HepG2 (cell line): ENCODE data around the gene ZNF747. TPM values are rescaled to one million over a fixed set of nuclear protein-coding genes. Genes with fewer than 3 reads are reported as not detected.

Experiments
- ATF1 ChIP-seq: IDR thresholded peaks from 2 replicates; pipeline ENCODE4 v1.6.1; 2016; ENCODE audit warnings: mild to moderate bottlenecking, control low read depth
- BCL6 ChIP-seq: IDR thresholded peaks from 2 replicates; pipeline ENCODE4 v1.6.1; 2016; ENCODE audit warnings: missing genetic modification reagents, missing compliant biosample characterization
- CBX1 ChIP-seq: IDR thresholded peaks from one replicate; pipeline ENCODE4 v1.6.1; 2016; ENCODE audit warnings: antibody characterized with exemption, low read depth
- CC2D1A ChIP-seq: sonication (generic); formaldehyde crosslinking; IDR thresholded peaks from 2 replicates; pipeline ENCODE4 v1.8.1; 2023; ENCODE audit warnings: mild to moderate bottlenecking, missing genetic modification reagents
- GATA4 ChIP-seq: sonication (generic); IDR thresholded peaks from 2 replicates; pipeline ENCODE4 v1.6.1; 2016; ENCODE audit warnings: antibody characterized with exemption, low read depth, borderline replicate concordance
- IKZF4 ChIP-seq: sonication (generic); formaldehyde crosslinking; IDR thresholded peaks from 2 replicates; pipeline ENCODE4 v1.5.1; 2020; ENCODE audit warnings: borderline replicate concordance, mild to moderate bottlenecking, low read depth, missing genetic modification reagents; ENCODE audit errors: not compliant biosample characterization
- KDM5A ChIP-seq: fragments of 200-600 bp; sonication (generic); IDR thresholded peaks from 2 replicates; pipeline ENCODE4 v1.7.0; 2018; ENCODE audit warnings: antibody characterized with exemption, mild to moderate bottlenecking, low read length, borderline replicate concordance
- KDM6A ChIP-seq: IDR thresholded peaks from 2 replicates; pipeline ENCODE4 v1.6.1; 2016; ENCODE audit warnings: low read depth
- NFYB ChIP-seq: sonication (generic); formaldehyde crosslinking; IDR thresholded peaks from 2 replicates; pipeline ENCODE4 v1.4.0; 2020; ENCODE audit warnings: missing genetic modification reagents
- RFX3 ChIP-seq: IDR thresholded peaks from 2 replicates; pipeline ENCODE4 v1.6.1; 2016; ENCODE audit warnings: missing biosample characterization, missing genetic modification reagents
- RFXANK ChIP-seq: IDR thresholded peaks from 2 replicates; pipeline ENCODE4 v1.6.1; 2016
- SKIL ChIP-seq: sonication (generic); formaldehyde crosslinking; IDR thresholded peaks from 2 replicates; pipeline ENCODE4 v1.8.0; 2022; ENCODE audit warnings: missing genetic modification reagents, mild to moderate bottlenecking, moderate library complexity, borderline replicate concordance
- SRY ChIP-seq: sonication (generic); formaldehyde crosslinking; IDR thresholded peaks from 2 replicates; pipeline ENCODE4 v1.8.0; 2022; ENCODE audit warnings: mild to moderate bottlenecking, missing genetic modification reagents
- ZKSCAN5 ChIP-seq: sonication (generic); formaldehyde crosslinking; IDR thresholded peaks from 2 replicates; pipeline ENCODE4 v1.5.1; 2020; ENCODE audit warnings: mild to moderate bottlenecking, missing genetic modification reagents
- ZNF230 ChIP-seq: sonication (generic); formaldehyde crosslinking; IDR thresholded peaks from 2 replicates; pipeline ENCODE4 v1.4.0; 2020; ENCODE audit warnings: mild to moderate bottlenecking, missing genetic modification reagents
- ZNF280D ChIP-seq: sonication (generic); formaldehyde crosslinking; IDR thresholded peaks from 2 replicates; pipeline ENCODE4 v1.5.1; 2020; ENCODE audit warnings: mild to moderate bottlenecking, missing genetic modification reagents
- ZNF296 ChIP-seq: sonication (generic); formaldehyde crosslinking; conservative IDR thresholded peaks from 2 replicates; pipeline ENCODE4 v1.5.0; 2020; ENCODE audit warnings: mild to moderate bottlenecking, missing genetic modification reagents
- ZNF441 ChIP-seq: sonication (generic); formaldehyde crosslinking; IDR thresholded peaks from 2 replicates; pipeline ENCODE4 v1.7.0; 2021; ENCODE audit warnings: missing genetic modification reagents, borderline replicate concordance
- ZNF468 ChIP-seq: sonication (generic); formaldehyde crosslinking; IDR thresholded peaks from 2 replicates; pipeline ENCODE4 v1.8.0; 2022; ENCODE audit warnings: mild to moderate bottlenecking, moderate library complexity, missing genetic modification reagents
- ZSCAN20 ChIP-seq: sonication (generic); formaldehyde crosslinking; IDR thresholded peaks from 2 replicates; pipeline ENCODE4 v1.4.0; 2020; ENCODE audit warnings: missing genetic modification reagents, mild to moderate bottlenecking, borderline replicate concordance
- polyA plus RNA-seq, 8 experiments: library from polyadenylated mRNA; depleted of rRNA in 3 of 8; stranded (reverse) in 7 of 8; unstranded in 1 of 8; fragments of >200 nt; fragmentation: Illumina TruSeq in 4 of 8; extraction: Trizol in 4 of 8; gene quantifications; 2 replicates each; pipeline versions ENCODE4 v1.2.1 to v1.2.3, GENCODE V29; 2011 to 2016; ENCODE audit warnings: low read depth in 4 of 8, missing spikeins in 1 of 8, mixed read lengths in 1 of 8; ENCODE audit not compliant: insufficient read depth in 1 of 8
- total RNA-seq, 5 experiments: library from RNA; depleted of rRNA; stranded (reverse); fragments of >200 nt; fragmentation: Illumina TruSeq; extraction: Trizol; gene quantifications; 2 replicates each; pipeline ENCODE4 v1.2.3, GENCODE V29; 2016; ENCODE audit warnings: low read depth in 1 of 5
- TF ChIP-seq, protein P1 (sequence below): sonication (generic); formaldehyde crosslinking; IDR thresholded peaks from 2 replicates; pipeline ENCODE4 v1.4.0; 2020; ENCODE audit warnings: missing genetic modification reagents, borderline replicate concordance

The ZNF747 gene
- total and polyA plus RNA-seq, 2 of the 13 experiments (the other 11 are each of a cell fraction or from before 2014, with no cell fraction given): 7.2 to 10.2 TPM

DNA sequence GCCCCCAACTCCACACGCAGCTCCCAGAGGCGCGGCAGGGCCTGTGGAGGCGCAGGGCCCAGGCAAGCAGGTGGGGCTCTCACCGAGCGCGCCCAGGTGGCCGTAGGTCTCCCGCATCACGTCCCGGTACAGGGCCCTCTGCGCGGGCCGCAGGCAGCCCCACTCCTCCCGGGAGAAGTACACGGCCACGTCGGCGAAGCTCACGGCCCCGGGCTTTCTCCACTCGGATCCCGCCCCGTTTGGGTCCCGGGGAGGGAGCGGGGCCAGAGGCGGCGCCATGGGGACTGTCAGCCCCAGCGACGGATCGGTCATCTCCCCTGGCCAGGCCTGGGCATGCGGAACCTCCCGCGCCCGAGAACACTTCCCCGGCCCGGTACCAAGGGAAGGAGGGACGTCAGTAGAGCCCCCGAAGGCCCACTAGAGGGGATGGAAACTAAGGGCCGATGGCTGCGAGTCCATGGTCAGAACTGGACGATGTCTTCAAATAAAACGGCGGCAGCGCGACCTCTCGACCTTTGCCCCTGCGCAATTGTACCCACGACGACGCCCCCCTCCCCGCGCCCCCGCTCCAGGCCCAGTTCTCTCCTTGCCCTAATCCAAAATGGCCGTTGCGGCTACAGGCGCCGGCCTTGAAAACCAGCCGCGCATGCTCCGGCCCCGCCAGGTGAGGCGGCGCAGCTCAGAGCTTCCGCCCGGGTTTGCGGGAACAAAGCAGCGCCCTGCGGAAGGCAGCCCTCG lies at the start of gene ZNF747 (continued):
- TF ChIP-seq CBX1 (peak; percentile 52), ZKSCAN5 (CRISPR knock-in tag) (peak; percentile 77), GATA4 (peak; percentile 43; the same call in 1 of the 2 replicates), ZNF230 (CRISPR knock-in tag) (no peak; the same call in 1 of the 2 replicates), ZNF280D (peak; percentile 92), CC2D1A (CRISPR knock-in tag) (no peak), IKZF4 (CRISPR knock-in tag) (peak; percentile 83), RFX3 (CRISPR knock-in tag) (no peak), RFXANK (CRISPR knock-in tag) (peak; percentile 30; the same call in 1 of the 2 replicates), NFYB (peak; percentile 67; the same call in 1 of the 2 replicates), ATF1 (CRISPR knock-in tag) (no peak; the same call in 1 of the 2 replicates), SRY (peak; percentile 40; the same call in 1 of the 2 replicates), SKIL (CRISPR knock-in tag) (peak; percentile 58), ZSCAN20 (CRISPR knock-in tag) (no peak; the same call in none of the 2 replicates), ZNF468 (no peak), ZNF441 (CRISPR knock-in tag) (no peak; the same call in none of the 2 replicates), KDM6A (0 out of 2 replicates have a peak, but pooled peaks have one; percentile 10), BCL6 (peak; percentile 4; the same call in 1 of the 2 replicates), ZNF296 (CRISPR knock-in tag) (peak; percentile 23; the same call in 1 of the 2 replicates), KDM5A (peak; percentile 86; the same call in 1 of the 2 replicates)
- TF ChIP-seq, protein P1, sequence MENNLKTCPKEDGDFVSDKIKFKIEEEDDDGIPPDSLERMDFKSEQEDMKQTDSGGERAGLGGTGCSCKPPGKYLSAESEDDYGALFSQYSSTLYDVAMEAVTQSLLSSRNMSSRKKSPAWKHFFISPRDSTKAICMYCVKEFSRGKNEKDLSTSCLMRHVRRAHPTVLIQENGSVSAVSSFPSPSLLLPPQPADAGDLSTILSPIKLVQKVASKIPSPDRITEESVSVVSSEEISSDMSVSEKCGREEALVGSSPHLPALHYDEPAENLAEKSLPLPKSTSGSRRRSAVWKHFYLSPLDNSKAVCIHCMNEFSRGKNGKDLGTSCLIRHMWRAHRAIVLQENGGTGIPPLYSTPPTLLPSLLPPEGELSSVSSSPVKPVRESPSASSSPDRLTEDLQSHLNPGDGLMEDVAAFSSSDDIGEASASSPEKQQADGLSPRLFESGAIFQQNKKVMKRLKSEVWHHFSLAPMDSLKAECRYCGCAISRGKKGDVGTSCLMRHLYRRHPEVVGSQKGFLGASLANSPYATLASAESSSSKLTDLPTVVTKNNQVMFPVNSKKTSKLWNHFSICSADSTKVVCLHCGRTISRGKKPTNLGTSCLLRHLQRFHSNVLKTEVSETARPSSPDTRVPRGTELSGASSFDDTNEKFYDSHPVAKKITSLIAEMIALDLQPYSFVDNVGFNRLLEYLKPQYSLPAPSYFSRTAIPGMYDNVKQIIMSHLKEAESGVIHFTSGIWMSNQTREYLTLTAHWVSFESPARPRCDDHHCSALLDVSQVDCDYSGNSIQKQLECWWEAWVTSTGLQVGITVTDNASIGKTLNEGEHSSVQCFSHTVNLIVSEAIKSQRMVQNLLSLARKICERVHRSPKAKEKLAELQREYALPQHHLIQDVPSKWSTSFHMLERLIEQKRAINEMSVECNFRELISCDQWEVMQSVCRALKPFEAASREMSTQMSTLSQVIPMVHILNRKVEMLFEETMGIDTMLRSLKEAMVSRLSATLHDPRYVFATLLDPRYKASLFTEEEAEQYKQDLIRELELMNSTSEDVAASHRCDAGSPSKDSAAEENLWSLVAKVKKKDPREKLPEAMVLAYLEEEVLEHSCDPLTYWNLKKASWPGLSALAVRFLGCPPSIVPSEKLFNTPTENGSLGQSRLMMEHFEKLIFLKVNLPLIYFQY: peak; percentile 93
